A549 (cell line): ENCODE measurements around the gene UMAD1. TPM values are rescaled to one million over a fixed set of nuclear protein-coding genes. Genes with fewer than 3 reads are reported as not detected.

Experiments
- ATAC-seq, 2 experiments: fragments of 200-7000 bp in 1 of 2; fragments of >200 bp in 1 of 2; cut with Nextera tagmentation in 1 of 2; cut with Tn5 transposase in 1 of 2; 3 replicates each; pipeline versions ENCODE4 v1.8.0 to v1.9.1; 2018 to 2020; ENCODE audit warnings: mild to moderate bottlenecking in 1 of 2, moderate library complexity in 1 of 2
- CTCF ChIA-PET: fragments of 300-600 bp; sonication (Branson Sonifier 250); formaldehyde crosslinking; extraction: SDS; loops from one replicate; lab custom pipeline; 2021; ENCODE audit warnings: antibody characterized with exemption, inconsistent platforms; lab: Yijun Ruan, JAX
- POLR2A ChIA-PET: fragments of 350-600 bp; formaldehyde crosslinking; extraction: SDS; loops from one replicate; lab custom pipeline; 2021; ENCODE audit warnings: antibody characterized with exemption, inconsistent platforms; lab: Yijun Ruan, JAX
- DNase-seq, 2 experiments: peaks; one replicate each; pipeline versions ENCODE4 v3.0.0 to v3.0.0-alpha.2; 2011 to 2016; ENCODE audit warnings: low read depth in 1 of 2, low spot score in 1 of 2
- FAIRE-seq: peaks from 2 replicates; lab custom pipeline; 2011; peaks lifted over from hg19 to GRCh38; lab: Jason Lieb, UNC
- H3K27ac ChIP-seq, 2 experiments: fragments of >200 bp; sonication (Bioruptor Twin); formaldehyde crosslinking; 3 replicates each; pipeline ENCODE4 v1.5.1; 2016 to 2017
- H3K4me1 ChIP-seq: fragments of >200 bp; sonication (Bioruptor Twin); formaldehyde crosslinking; 3 replicates; pipeline ENCODE4 v1.6.1; 2016
- H3K4me2 ChIP-seq: fragments of >200 bp; sonication (Bioruptor Twin); formaldehyde crosslinking; 3 replicates; pipeline ENCODE4 v1.6.1; 2016
- H3K4me3 ChIP-seq: fragments of >200 bp; sonication (Bioruptor Twin); formaldehyde crosslinking; 3 replicates; pipeline ENCODE4 v1.5.1; 2016
- H3K9me3 ChIP-seq: fragments of >200 bp; sonication (Bioruptor Twin); formaldehyde crosslinking; 3 replicates; pipeline ENCODE4 v1.6.1; 2016
- ATOH8 ChIP-seq: fragments of 250-450 bp; sonication (Bioruptor Pico); IDR thresholded peaks from 2 replicates; pipeline ENCODE4 v1.5.0; 2020; ENCODE audit warnings: low read depth, mild to moderate bottlenecking, moderate library complexity
- BCL3 ChIP-seq: fragments of >200 bp; sonication (Bioruptor Twin); formaldehyde crosslinking; IDR thresholded peaks from 3 replicates; pipeline ENCODE4 v1.6.1; 2016
- EHMT2 ChIP-seq: fragments of 200-600 bp; sonication (generic); IDR thresholded peaks from 2 replicates; pipeline ENCODE4 v1.6.1; 2016; ENCODE audit warnings: antibody characterized with exemption, low read depth, mild to moderate bottlenecking, moderate library complexity
- FOSL2 ChIP-seq, 2 experiments: fragments of 450-650 bp in 1 of 2; fragments of >200 bp in 1 of 2; sonication (Bioruptor Twin) in 1 of 2; formaldehyde crosslinking; IDR thresholded peaks; 2 replicates each; pipeline versions ENCODE4 v1.5.0 to v1.6.1; 2016 to 2020; ENCODE audit warnings: mild to moderate bottlenecking in 1 of 2, moderate library complexity in 1 of 2
- GATA3 ChIP-seq: IDR thresholded peaks from 2 replicates; pipeline ENCODE4 v1.6.1; 2012; ENCODE audit warnings: borderline replicate concordance
- HDAC2 ChIP-seq: fragments of 200-600 bp; sonication (generic); IDR thresholded peaks from 2 replicates; pipeline ENCODE4 v1.6.1; 2016
- HEYL ChIP-seq: fragments of 250-450 bp; sonication (Bioruptor Pico); IDR thresholded peaks from 2 replicates; pipeline ENCODE4 v1.8.0; 2021; ENCODE audit warnings: mild to moderate bottlenecking, moderate library complexity
- JUN ChIP-seq, 2 experiments: fragments of >200 bp; sonication (Bioruptor Twin); formaldehyde crosslinking; IDR thresholded peaks; 2 replicates in 1 of 2; 3 replicates in 1 of 2; pipeline ENCODE4 v1.6.1; 2016 to 2017
- JUNB ChIP-seq: fragments of >200 bp; sonication (Bioruptor Twin); formaldehyde crosslinking; IDR thresholded peaks from 2 replicates; pipeline ENCODE4 v1.6.1; 2016
- KDM1A ChIP-seq: fragments of 200-600 bp; sonication (generic); IDR thresholded peaks from 2 replicates; pipeline ENCODE4 v1.6.1; 2016; ENCODE audit warnings: low read depth, mild to moderate bottlenecking
- MAFK ChIP-seq: fragments of 450-650 bp; IDR thresholded peaks from 2 replicates; pipeline ENCODE4 v1.6.1; 2014; ENCODE audit not compliant: partially characterized antibody
- POLR2A ChIP-seq: IDR thresholded peaks from 2 replicates; pipeline ENCODE4 v1.6.1; 2012; ENCODE audit warnings: mild to moderate bottlenecking, low read length
- POLR2AphosphoS2 ChIP-seq: conservative IDR thresholded peaks from 2 replicates; pipeline ENCODE4 v1.6.1; 2012; ENCODE audit warnings: low read length, improper control_type of control experiment, inconsistent platforms
- RAD21 ChIP-seq, 2 experiments: fragments of >200 bp in 1 of 2; sonication (Bioruptor Twin) in 1 of 2; formaldehyde crosslinking in 1 of 2; IDR thresholded peaks in 1 of 2; conservative IDR thresholded peaks in 1 of 2; 2 replicates in 1 of 2; 3 replicates in 1 of 2; pipeline ENCODE4 v1.6.1; 2012 to 2018; ENCODE audit warnings: inconsistent platforms in 1 of 2
- REST ChIP-seq: fragments of 200-600 bp; sonication (generic); IDR thresholded peaks from 2 replicates; pipeline ENCODE4 v1.6.1; 2016; ENCODE audit warnings: antibody characterized with exemption, mild to moderate bottlenecking, moderate library complexity
- RFX5 ChIP-seq: fragments of 450-650 bp; IDR thresholded peaks from 2 replicates; pipeline ENCODE4 v1.7.1; 2014; ENCODE audit warnings: antibody characterized with exemption, mild to moderate bottlenecking, moderate library complexity
- RNF2 ChIP-seq: fragments of 200-600 bp; sonication (generic); IDR thresholded peaks from 2 replicates; pipeline ENCODE4 v1.6.1; 2016; ENCODE audit warnings: low read depth, mild to moderate bottlenecking, antibody characterized with exemption, moderate library complexity, borderline replicate concordance
- SMC3 ChIP-seq: fragments of >200 bp; sonication (Bioruptor Twin); formaldehyde crosslinking; IDR thresholded peaks from 3 replicates; pipeline ENCODE4 v1.6.1; 2018; ENCODE audit warnings: inconsistent platforms
- SREBF2 ChIP-seq: fragments of 450-650 bp; IDR thresholded peaks from 2 replicates; pipeline ENCODE4 v1.6.1; 2014; ENCODE audit warnings: mild to moderate bottlenecking, moderate library complexity
- TFCP2L1 ChIP-seq: fragments of 250-450 bp; sonication (Bioruptor Pico); IDR thresholded peaks from 2 replicates; pipeline ENCODE4 v1.5.0; 2021; ENCODE audit warnings: mild to moderate bottlenecking
- TP53 ChIP-seq: fragments of 250-450 bp; sonication (Bioruptor Pico); IDR thresholded peaks from 2 replicates; pipeline ENCODE4 v1.5.0; 2021; ENCODE audit warnings: mild to moderate bottlenecking, moderate library complexity
- ZC3H11A ChIP-seq: fragments of 450-650 bp; IDR thresholded peaks from 2 replicates; pipeline ENCODE4 v1.6.1; 2014; ENCODE audit warnings: antibody characterized with exemption, mild to moderate bottlenecking
- ZFP36 ChIP-seq: fragments of 450-650 bp; IDR thresholded peaks from 2 replicates; pipeline ENCODE4 v1.6.1; 2014; ENCODE audit warnings: borderline replicate concordance; ENCODE audit not compliant: partially characterized antibody
- WGBS: methylation state at CpG from one replicate; pipeline ENCODE4 v1.1.6; 2017; ENCODE audit errors: missing lambda C conversion rate; 5-methylcytosine and 5-hydroxymethylcytosine counted together
- polyA plus RNA-seq, 4 experiments: library from polyadenylated mRNA; depleted of rRNA in 3 of 4; stranded (reverse); fragments of >200 nt; fragmentation: RNase III in 1 of 4; extraction: RNeasy Plus Mini Kit Qiagen cat#74134 plus additional on column Dnase treatment in 1 of 4; gene quantifications; 2 replicates in 3 of 4; 3 replicates in 1 of 4; pipeline ENCODE4 v1.2.3, GENCODE V29; 2011 to 2017

Gene UMAD1
- polyA plus RNA-seq, 2 of the 4 experiments (the other 2 are of a cell fraction) = 21.4 to 46.4 TPM

DNA sequence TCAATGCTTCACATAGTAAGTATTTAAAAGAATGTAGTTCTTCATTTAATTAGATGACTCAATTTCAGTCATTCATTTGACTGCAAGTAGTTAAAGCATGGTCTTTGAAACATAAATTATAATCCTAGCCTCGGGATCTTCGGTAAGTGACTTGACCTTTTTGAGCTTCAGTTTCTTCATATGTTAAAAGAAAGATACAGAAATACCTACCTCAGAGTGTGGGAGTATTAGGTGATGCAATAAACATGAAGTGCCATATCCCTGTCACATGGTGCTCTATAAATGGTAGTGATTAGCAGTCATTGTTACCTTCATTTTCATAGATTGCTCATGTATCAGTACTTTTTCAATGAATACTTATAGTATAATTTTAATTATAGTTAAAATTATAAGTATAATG, 31.2 kb upstream of the UMAD1 start:
- FAIRE-seq = no peak
- Histone ChIP-seq H3K9me3 (no peaks in the 10 kb centered on the region), H3K4me2 (no peak overlapping the region), H3K4me1 (no peaks in the 10 kb centered on the region), H3K27ac (no peak overlapping the region), H3K4me3 (no peak overlapping the region)
- WGBS = 83% methylated on average over 2 of the region's 2 CpGs
- ChIA-PET CTCF (no interaction called here), POLR2A (no interaction called here)
- no peak for DNase-seq
- TF ChIP-seq TFCP2L1 (no peak), ATOH8 (CRISPR knock-in tag) (no peak), MAFK (no peak), RNF2 (no peak), ZFP36 (no peak), HEYL (CRISPR knock-in tag) (no peak), TP53 (CRISPR knock-in tag) (no peak), GATA3 (no peak)
- no peak for ATAC-seq

DNA sequence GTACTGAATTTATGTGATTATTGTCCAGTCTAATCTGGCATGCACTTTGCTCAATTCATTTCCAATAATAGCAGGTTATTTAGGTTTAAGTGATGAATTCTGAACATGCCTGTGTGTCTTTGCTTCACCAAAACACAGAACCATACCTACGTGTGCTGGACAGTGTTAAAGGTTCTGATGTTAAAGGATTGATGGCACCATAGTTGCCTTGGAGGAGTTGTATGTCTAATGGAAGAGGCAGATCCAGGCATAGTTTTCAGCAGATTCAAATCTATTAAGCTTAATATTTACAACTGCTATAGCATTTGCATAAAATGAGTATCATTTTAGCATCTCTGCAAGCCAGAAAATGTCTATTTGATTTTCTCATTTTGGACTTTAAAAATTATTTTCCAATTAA, 28.0 kb upstream of the UMAD1 start:
- ATAC-seq (no peak), FAIRE-seq (no peak), DNase-seq (no peak)
- no peak overlapping the region for H3K4me2 ChIP-seq
- no peak overlapping the region for H3K27ac ChIP-seq
- ChIA-PET POLR2A (no interaction called here), CTCF (no interaction called here)
- H3K4me1 ChIP-seq = no peaks in the 10 kb centered on the region
- WGBS = 95% methylated on average over 1 of the region's 1 CpG
- no peaks in the 10 kb centered on the region for H3K9me3 ChIP-seq
- TF ChIP-seq POLR2AphosphoS2 (no peak), EHMT2 (no peak), GATA3 (no peak), RAD21 (conservative IDR thresholded peaks at IDR 0.05 in 1 of 2, IDR thresholded peaks at IDR 0.05 in 1 of 2) (no peak), ZC3H11A (no peak), ATOH8 (CRISPR knock-in tag) (no peak), SREBF2 (no peak), HDAC2 (no peak), KDM1A (no peak), REST (no peak), JUNB (no peak), FOSL2 (IDR thresholded peaks at IDR 0.05) (no peak), FOSL2 (CRISPR knock-in tag; IDR thresholded peaks at IDR 0.05) (no peak), POLR2A (no peak), JUN (IDR thresholded peaks at IDR 0.05) (no peak), BCL3 (no peak), RFX5 (no peak), SMC3 (no peak), MAFK (no peak)
- no peak overlapping the region for H3K4me3 ChIP-seq
